HEK293T (cell line): ENCODE data around the gene SSU72.

Source experiments
- ARNT ChIP-seq: fragments of 450-650 bp; IDR thresholded peaks from 2 replicates; pipeline ENCODE4 v1.6.1; 2017; ENCODE audit warnings: mild to moderate bottlenecking
- BHLHE40 ChIP-seq: fragments of 450-650 bp; IDR thresholded peaks from 2 replicates; pipeline ENCODE4 v1.6.1; 2016; ENCODE audit warnings: mild to moderate bottlenecking, moderate library complexity, borderline replicate concordance
- ELF4 ChIP-seq: fragments of 450-650 bp; IDR thresholded peaks from 2 replicates; pipeline ENCODE4 v1.6.1; 2017; ENCODE audit warnings: antibody characterized with exemption
- FOXK2 ChIP-seq: fragments of 450-650 bp; IDR thresholded peaks from 2 replicates; pipeline ENCODE4 v1.6.1; 2016; ENCODE audit warnings: mild to moderate bottlenecking
- FOXM1 ChIP-seq: fragments of 450-650 bp; IDR thresholded peaks from 2 replicates; pipeline ENCODE4 v1.6.1; 2017; ENCODE audit warnings: mild to moderate bottlenecking, borderline replicate concordance
- HDGF ChIP-seq: fragments of 450-650 bp; IDR thresholded peaks from 2 replicates; pipeline ENCODE4 v1.6.1; 2017; ENCODE audit warnings: antibody characterized with exemption, borderline replicate concordance
- L3MBTL2 ChIP-seq: fragments of 450-650 bp; conservative IDR thresholded peaks from 2 replicates; pipeline ENCODE4 v1.6.1; 2016; ENCODE audit warnings: mild to moderate bottlenecking
- NFRKB ChIP-seq: fragments of 450-650 bp; IDR thresholded peaks from 2 replicates; pipeline ENCODE4 v1.6.1; 2016; ENCODE audit warnings: mild to moderate bottlenecking, moderate library complexity
- PKNOX1 ChIP-seq: fragments of 450-650 bp; IDR thresholded peaks from 2 replicates; pipeline ENCODE4 v1.6.1; 2016
- SP1 ChIP-seq: fragments of 450-650 bp; IDR thresholded peaks from 2 replicates; pipeline ENCODE4 v1.6.1; 2017
- ZNF384 ChIP-seq: fragments of 450-650 bp; IDR thresholded peaks from 2 replicates; pipeline ENCODE4 v1.6.1; 2016

GRCh38 chr1:1622788-1623094 is 48.1 kb upstream of the SSU72 start:
- TF ChIP-seq BHLHE40 (no peak), ZNF384 (no peak), NFRKB (no peak), PKNOX1 (no peak), L3MBTL2 (no peak), FOXM1 (no peak), ELF4 (no peak), SP1 (no peak), FOXK2 (no peak), HDGF (no peak), ARNT (no peak)
